GDM1 (cell line): ENCODE measurements around the gene RAC2.
"Not testable (repeated sequence)": the region's sequence is repeated elsewhere in the genome, so short reads cannot be mapped to it uniquely, and the experiment has no call there.

Experiments used
- DNase-seq: peaks from one replicate; lab custom pipeline; 2025; lab: John Stamatoyannopoulos, UW

Gene RAC2

DNA sequence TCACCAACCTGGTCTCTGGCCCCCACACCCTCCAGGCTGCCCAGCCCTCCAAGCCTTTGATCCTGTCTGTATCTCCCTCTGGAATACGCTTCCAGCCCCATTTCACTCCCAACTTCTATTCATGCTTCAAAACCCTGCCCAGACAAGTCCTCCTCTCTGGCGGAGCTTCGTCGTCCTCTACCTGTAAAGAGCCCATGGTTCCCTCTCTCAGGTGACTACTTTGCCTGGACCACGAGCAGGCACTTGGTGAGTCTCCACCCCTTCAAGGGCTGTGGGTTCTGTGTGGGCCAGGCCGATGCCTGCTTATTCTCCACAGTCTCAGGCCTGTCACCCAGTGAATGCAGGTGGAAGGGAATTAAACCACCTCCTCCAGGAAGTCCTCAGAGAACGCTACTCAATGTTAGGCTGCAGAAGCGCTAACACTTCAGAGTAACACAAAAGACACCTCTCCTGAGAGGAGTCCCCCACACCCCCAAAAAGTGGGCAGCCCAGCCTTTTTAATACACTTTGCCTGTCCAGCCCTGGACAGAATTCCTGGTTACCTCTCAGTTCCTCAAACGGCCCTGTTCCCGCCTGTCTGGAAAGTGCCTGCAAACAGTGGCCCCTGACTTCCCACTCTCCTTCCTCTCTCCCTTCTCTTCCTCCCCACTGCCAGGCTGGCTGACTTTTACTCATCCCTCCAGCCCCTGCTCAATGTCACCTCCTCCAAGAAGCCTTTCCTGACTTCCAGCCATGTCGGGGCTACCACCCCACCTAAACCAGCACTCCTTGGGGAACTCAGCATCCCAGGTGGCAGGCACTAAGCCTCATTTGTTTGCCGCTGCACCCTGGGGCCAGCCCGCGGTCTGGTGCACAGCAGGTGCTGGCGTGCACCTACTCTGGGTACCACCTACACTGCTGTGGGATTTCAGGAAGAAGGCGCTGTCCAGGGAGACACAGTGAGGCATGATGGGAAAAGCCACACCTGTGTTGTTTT, 9.0 kb downstream of the RAC2 start:
- no peak for DNase-seq

DNA sequence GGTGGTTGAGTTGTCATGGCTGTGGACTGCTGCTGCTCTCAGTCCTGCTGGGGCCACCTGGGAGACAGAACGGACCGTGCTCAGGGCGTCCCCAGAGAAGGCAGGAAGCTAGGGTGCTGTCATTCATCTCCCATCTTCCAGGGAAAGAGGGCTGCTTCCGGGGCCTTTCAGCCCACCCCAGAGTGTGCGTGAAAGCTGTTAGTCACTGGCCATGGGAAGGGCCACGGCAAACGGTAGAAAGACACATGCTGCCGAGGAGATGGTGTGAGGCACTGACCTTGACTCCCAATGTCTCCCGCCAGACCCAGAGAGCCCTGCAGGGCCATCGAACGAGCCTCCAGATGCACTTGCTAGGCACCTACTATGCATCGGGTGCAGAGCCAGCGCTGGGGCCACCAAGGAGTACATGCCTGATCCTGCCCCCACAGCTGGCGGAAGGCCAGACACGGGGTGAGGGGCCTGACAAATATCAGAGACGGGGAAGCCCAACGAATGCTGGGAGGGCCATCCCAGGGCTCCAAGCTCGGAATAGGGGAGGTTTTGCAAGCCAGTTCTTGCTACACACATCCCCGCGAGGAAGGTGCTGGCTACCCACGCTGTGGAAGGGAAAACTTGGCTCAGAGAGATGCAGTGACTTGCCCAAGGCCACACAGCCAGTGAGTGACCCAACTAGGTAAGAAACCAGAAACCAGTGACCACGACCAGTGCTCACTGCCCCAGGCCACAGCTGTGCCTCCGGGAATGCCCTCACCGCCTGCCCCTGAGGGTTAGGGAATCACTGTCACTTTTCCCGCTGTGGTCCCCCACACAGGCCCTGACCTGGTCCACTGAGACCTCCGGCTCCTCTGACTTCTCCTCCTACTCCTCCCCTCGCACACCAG, 10.1 kb downstream of the RAC2 start:
- no peak for DNase-seq

GRCh38 chr22:37233371-37233750, 10.7 kb downstream of the RAC2 start:
- DNase-seq: not testable (repeated sequence)

- DNase-seq: no peak
Observed at GRCh38 chr22:37232140-37232998, 11.7 kb downstream of the RAC2 start.

DNA sequence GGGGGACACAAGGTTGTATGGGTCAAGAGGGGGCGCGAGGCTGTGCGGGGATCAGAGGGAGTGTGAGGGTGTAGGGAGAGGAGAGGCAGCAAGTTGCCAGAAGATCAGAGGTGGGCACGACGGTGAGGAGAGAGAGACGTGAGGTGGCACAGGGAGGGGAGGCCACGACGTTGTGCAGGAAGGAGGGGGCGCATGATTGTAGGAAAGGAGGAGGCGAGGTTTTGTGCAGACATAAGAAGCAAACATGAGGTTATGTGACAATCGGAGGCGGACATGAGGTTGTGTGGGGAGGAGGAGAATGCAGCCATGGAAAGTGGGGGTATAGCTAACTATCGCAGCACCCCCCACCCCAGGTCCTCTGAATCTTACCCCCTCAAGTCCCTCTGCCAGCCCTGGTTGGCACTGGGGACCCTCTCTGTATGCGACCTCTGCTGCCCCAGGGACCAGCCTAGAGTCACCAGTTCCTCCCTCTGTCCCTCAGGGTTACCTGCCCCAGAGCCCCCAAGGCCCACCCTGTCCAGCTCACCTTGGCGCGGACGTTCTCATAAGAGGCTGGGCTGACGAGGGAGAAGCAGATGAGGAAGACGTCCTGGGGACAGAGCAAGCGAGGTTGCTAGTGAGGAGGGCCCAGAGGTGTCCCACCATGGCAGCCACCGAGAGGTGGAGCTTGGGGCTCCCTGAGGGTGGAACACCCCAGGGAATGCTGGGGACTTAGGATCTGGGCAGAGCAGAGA, 12.5 kb downstream of the RAC2 start:
- no peak for DNase-seq

GRCh38 chr22:37230673-37231405, 13.2 kb downstream of the RAC2 start:
- no peak for DNase-seq

- peak; percentile 77 for DNase-seq
Observed at GRCh38 chr22:37229805-37230672, 14.0 kb downstream of the RAC2 start.

DNA sequence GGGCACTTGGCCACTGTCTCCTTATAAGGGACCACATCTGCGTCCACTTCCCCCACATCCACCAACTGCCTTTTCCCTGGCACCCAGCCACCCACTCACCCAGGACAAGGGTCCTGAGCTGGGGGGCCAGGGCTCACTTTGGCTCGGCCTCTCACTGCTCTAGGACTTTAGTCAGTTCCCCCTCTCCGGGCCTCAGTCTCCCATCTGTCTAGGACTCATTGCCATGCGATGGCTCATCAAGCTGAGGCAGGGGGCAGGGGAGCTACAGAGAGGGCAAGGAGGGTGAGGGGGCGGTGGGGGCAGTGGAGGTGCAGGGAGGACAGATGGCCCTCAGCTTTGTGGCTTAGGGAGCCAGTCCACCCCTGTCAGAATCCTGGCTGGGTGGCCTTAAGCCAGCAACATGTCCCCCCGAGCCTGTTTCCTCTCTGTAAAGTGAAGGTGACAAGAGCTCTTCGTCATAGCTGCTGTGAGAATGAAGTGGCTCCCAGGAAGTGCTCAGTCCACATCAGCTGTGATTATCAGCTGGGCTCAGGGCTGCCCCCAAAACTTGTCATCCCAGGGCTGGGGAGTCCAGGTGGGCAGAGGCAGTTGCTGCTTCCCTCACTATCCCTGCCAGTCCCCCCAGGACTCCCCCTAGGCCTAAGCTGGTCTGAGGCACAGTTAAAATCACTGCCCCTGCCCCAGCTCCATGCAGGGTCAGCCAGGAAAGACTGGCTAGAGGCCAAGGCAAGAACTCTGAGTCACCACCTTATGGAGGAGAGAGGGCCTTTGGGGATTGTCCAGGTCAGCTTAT, 14.9 kb downstream of the RAC2 start:
- DNase-seq: no peak

GRCh38 chr22:37228106-37229011, 15.7 kb downstream of the RAC2 start:
- peak; percentile 71 for DNase-seq

- DNase-seq: no peak
Observed at GRCh38 chr22:37226514-37226913, 17.6 kb downstream of the RAC2 start.

DNA sequence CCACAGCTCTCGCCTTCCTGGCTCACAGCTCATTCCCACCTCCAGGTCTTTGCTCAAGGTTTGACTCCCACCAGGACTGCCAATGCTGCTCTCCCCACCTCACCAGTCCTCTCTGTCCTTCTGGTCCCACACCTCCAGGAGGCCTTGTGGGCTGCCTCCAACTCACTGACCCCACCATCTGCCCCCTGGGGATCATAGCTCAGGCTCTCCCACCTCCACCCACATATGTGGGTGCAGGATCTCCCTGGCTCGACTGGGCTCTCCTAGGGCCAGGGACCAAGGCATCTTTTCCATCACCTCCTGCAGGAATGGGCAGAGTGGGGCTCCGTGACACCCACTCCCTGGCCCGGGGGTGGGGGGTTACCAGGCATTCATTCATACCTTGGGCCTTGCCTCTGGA, 18.0 kb downstream of the RAC2 start:
- DNase-seq: no peak

DNA sequence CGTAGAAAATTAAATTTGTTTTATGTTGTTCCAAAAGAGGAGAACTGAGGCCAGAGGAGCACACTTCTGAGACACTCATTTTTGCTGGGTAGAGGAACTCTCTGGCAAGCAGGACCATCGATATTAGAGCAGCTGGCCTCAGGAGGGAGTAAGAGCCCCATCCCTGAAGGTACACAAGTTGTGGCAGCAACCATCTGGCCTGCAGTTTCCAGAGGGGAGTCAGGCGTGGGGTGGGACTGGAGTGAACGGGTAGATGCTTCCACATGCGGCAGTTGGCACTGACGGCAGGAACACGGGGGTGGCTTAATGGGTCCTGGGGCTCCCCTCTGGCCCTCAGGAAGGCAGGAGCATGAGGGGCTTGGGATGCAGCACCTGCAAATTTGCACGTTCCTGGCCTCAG, 18.6 kb downstream of the RAC2 start:
- no peak for DNase-seq

DNA sequence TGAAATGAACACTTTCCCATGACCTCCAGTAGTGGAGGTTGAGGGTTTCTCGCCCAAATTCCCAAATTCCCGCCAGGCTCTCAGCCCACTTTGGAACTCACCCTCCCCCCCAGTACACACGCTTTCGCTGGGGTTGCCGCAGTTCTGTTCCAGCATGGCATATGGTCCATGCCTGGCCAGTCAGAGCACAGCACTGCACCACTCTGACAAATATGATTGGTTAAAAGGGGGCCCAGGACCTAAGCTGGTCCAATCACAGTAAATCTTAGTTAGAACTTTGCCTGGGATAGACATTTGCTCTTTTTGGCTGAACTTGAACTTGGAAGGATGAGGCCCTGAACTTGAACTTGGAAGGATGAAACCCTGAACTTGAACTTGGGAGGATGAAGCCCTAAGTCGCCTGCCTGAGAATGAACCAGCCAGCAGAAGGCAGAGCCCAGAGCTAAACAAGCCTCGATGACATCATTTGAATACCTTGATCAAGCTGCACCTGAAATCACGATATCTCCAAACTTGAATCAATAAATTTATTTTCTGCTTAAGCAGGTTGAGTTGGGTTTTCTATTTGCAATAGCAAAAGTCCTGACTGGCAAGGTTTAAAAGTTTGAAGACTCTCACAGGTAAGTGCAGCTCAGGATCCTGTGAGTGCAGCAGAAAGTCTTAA, 19.2 kb downstream of the RAC2 start:
- DNase-seq: no peak

- no peak for DNase-seq
Observed at GRCh38 chr22:37223965-37224551, 20.0 kb downstream of the RAC2 start.

DNA sequence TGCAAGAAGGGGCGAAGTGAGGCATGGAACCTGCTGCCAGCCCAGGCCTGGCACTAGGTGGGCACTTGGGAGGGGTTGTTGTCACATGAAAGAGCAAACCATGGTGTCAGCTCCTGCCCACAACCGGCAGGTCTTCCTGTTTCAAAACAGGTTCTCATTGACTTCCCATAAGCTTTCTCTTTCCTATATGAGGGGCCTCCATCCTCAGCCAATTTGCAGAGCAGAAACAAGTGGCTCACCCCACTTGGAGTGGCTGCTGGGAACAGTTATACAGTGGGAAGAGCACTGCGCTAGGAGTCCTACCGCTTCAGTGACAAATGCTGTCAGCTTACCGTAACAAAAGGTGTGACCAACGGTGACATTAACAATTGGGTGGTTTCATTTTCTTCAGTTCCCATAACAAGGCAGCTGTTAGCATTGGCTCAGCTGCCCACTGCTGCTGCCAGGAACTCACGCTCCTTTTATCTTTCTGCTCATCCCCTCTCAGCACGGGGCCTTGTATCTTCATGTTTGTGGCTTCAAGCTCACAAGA, 21.6 kb downstream of the RAC2 start:
- DNase-seq: no peak
